ENCODE measurements around the gene RAD51B.

The RAD51B gene

DNA sequence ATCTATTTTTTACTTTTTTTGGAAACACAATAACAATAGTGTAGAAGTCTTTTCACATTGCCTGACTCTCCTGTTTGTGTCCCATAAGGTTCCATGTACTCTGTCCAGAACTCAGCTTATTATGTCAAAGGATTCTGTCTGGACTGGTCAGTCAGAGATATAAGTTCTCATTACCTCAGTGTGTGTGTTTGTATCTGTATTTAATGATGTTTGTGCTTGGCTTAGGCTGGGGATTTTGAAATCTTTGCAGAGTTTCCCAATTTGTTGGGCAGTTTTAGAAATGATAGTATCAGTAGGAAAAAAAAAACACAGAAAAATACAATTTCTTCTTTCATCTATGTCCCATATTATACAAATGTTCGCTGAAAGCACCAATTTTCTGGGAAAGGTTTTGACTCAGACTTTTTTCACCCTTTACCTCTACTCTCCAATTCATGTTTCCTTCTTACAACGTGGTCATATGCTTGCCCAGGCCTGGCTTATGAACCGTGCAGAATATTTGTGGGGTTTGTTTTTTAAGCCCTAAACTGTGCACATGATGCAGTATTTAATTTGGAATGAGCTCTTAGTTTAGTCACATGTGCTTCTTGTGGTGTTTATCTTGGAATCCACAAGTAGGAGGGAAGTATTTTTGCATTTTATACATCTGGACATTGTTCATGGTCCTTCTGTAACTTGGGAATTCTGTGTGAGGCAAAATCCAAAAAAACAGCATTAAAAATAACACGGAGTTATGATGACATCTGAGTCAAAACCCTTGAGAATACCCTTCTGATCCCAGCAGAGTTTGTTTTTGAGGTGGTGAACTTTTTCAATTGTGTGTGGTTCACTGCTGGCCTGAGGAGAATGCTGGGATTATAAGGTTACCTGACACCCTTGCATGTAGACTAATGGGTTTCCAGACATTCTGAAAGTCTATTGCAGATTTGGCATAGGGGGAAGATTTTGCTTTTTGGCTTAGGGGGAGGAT lies 121.2 kb downstream of the RAD51B start:
- no peak overlapping the region for H3K4me3 ChIP-seq (ENCODE audit: low read depth, low read length)
- no peak for DNase-seq (ENCODE audit: low read depth)
- TF ChIP-seq, protein P1, sequence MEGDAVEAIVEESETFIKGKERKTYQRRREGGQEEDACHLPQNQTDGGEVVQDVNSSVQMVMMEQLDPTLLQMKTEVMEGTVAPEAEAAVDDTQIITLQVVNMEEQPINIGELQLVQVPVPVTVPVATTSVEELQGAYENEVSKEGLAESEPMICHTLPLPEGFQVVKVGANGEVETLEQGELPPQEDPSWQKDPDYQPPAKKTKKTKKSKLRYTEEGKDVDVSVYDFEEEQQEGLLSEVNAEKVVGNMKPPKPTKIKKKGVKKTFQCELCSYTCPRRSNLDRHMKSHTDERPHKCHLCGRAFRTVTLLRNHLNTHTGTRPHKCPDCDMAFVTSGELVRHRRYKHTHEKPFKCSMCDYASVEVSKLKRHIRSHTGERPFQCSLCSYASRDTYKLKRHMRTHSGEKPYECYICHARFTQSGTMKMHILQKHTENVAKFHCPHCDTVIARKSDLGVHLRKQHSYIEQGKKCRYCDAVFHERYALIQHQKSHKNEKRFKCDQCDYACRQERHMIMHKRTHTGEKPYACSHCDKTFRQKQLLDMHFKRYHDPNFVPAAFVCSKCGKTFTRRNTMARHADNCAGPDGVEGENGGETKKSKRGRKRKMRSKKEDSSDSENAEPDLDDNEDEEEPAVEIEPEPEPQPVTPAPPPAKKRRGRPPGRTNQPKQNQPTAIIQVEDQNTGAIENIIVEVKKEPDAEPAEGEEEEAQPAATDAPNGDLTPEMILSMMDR (IDR thresholded peaks at IDR 0.05; ENCODE audit: insufficient read depth, low read depth, low read length, missing control alignments): no peak

DNA sequence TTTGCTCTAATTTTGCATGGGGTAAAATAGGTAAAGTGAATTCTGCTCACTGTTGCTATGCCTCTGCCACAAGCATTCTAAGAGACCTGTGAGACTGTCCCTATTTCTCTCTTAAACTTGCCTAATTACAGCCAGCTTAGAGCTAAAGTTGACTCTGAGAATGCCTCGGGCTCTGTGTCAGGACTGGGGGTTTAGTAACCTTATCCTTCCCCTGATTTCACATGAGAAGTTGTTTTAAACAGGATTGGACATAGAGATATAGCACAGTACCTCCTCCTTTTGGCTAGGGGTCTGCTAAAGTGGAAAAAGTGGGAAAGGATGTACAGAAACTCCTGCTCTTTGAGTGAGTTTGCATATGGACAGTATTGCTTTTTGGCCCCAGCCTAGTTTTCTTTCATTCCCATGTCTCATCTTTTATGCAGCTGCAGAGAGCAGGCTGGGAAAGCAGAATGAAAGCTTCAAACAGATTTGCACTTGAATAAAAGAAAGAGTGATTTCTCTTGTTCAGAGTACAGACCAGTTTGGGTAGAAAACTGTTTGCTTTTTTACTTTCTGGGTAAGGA lies 122.0 kb downstream of the RAD51B start:
- TF ChIP-seq, protein P1 (IDR thresholded peaks at IDR 0.05; ENCODE audit: insufficient read depth, low read depth, low read length, missing control alignments): no peak
- no peak overlapping the region for H3K4me3 ChIP-seq (ENCODE audit: low read depth, low read length)
- DNase-seq (ENCODE audit: low read depth): no peak

DNA sequence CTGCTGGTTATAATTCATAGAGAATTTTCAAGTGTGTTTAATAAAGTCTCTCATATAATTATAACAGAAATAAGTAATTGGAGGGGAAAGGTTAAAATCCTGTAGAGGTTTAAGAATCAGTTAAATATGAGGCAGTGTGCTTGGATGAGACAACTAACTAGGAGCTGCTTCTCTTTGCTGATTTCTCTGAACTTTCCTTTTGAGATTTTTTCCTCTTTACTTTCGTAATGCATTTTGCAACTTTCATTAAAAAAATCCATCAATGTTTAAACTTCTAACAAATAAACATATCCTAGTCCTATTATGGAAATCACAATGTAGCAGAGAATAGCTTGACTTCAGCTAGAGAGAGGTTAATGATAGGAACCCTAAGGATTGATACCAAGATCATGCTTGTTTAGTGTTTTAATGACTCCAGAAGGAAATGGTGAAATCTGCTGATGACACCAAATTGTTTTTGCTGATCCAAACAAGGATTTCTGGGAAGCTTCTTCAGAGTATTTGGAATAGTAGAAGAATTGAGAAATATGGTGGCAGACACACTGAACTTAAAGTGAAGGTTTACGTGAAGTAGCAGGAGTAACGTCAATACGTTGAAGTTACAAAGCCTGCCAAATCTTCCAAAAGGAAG lies 122.6 kb downstream of the RAD51B start:
- TF ChIP-seq, protein P1 (IDR thresholded peaks at IDR 0.05; ENCODE audit: insufficient read depth, low read depth, low read length, missing control alignments): no peak
- no peak for DNase-seq (ENCODE audit: low read depth)

GRCh38 chr14:67943947-67944346 lies 124.4 kb downstream of the RAD51B start:
- TF ChIP-seq, protein P1 (IDR thresholded peaks at IDR 0.05; ENCODE audit: insufficient read depth, low read depth, low read length, missing control alignments): peak; percentile 55
- H3K4me3 ChIP-seq (ENCODE audit: low read depth, low read length): no peak overlapping the region
- DNase-seq (ENCODE audit: low read depth): peak; percentile 80

More for the DNA sequence above, 122.6 kb downstream of the RAD51B start:
- H3K4me3 ChIP-seq (ENCODE audit: low read depth, low read length): no peak overlapping the region

DNA sequence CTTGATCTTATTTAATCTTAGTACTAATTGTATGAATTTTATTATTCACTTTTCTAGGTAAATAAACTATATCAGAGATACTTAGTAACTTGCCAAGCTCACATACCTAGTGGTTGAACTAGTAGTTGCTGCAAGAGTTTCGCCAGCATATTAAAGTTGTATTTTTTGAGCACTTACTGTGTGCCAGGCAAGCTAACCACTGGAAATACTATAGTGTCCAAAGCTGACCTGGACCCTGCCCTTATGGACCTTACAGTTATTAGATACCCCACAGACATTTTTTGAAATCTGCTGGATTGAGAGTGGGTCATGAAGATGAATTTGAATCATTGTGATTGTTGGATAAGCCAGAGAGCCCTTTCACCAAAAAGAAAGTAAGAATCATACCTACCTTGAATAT lies 125.0 kb downstream of the RAD51B start:
- no peak for DNase-seq (ENCODE audit: low read depth)
- no peak overlapping the region for H3K4me3 ChIP-seq (ENCODE audit: low read depth, low read length)
- TF ChIP-seq, protein P1 (IDR thresholded peaks at IDR 0.05; ENCODE audit: insufficient read depth, low read depth, low read length, missing control alignments): no peak

- no peak overlapping the region for H3K4me3 ChIP-seq (ENCODE audit: low read depth, low read length)
- DNase-seq (ENCODE audit: low read depth): no peak
- TF ChIP-seq, protein P1 (IDR thresholded peaks at IDR 0.05; ENCODE audit: insufficient read depth, low read depth, low read length, missing control alignments): no peak
These were observed 130.2 kb downstream of the RAD51B start for GRCh38 chr14:67949771-67950170.

Data from GM12865 (cell line).